GM23338 (cell line): ENCODE data around the gene TMEM175. TPM values are rescaled to one million over a fixed set of nuclear protein-coding genes. Genes with fewer than 3 reads are reported as not detected.

Source experiments
- ATAC-seq: fragments of 200-7000 bp; cut with Tn5 transposase; 3 replicates; pipeline ENCODE4 v1.9.1; 2020
- DNase-seq: peaks from one replicate; pipeline ENCODE4 v3.0.0-alpha.2; 2015; ENCODE audit warnings: low spot score
- H2AFZ ChIP-seq: fragments of 200-600 bp; sonication (generic); 2 replicates; pipeline ENCODE4 v1.8.0; 2016; ENCODE audit warnings: antibody characterized with exemption, mild to moderate bottlenecking, moderate library complexity
- H3F3A ChIP-seq: fragments of 200-600 bp; sonication (generic); replicated peaks from 2 replicates; pipeline ENCODE4 v1.8.0; 2017; ENCODE audit warnings: antibody characterized with exemption, mixed run types, low read depth
- H3K27ac ChIP-seq: fragments of 200-600 bp; sonication (generic); 2 replicates; pipeline ENCODE4 v1.6.1; 2016; ENCODE audit warnings: low read depth
- H3K27me3 ChIP-seq: fragments of 200-600 bp; sonication (generic); 2 replicates; pipeline ENCODE4 v1.8.0; 2016; ENCODE audit warnings: mild to moderate bottlenecking, mixed run types, moderate library complexity; ENCODE audit not compliant: insufficient read depth
- H3K36me3 ChIP-seq: fragments of 200-600 bp; sonication (generic); 2 replicates; pipeline ENCODE4 v1.8.0; 2016; ENCODE audit warnings: mild to moderate bottlenecking; ENCODE audit not compliant: insufficient read depth
- H3K4me1 ChIP-seq: fragments of 200-600 bp; sonication (generic); 2 replicates; pipeline ENCODE4 v1.8.0; 2016; ENCODE audit warnings: mild to moderate bottlenecking, moderate library complexity; ENCODE audit not compliant: insufficient read depth
- H3K4me2 ChIP-seq: fragments of 200-600 bp; sonication (generic); 2 replicates; pipeline ENCODE4 v1.7.1; 2017; ENCODE audit warnings: mixed run types
- H3K4me3 ChIP-seq: fragments of 200-600 bp; sonication (generic); 2 replicates; pipeline ENCODE4 v1.6.1; 2016; ENCODE audit warnings: mixed run types
- H3K79me2 ChIP-seq: fragments of 200-600 bp; sonication (generic); replicated peaks from 2 replicates; pipeline ENCODE4 v1.8.0; 2017; ENCODE audit warnings: mild to moderate bottlenecking; ENCODE audit not compliant: insufficient read depth
- H3K9me2 ChIP-seq: fragments of 200-600 bp; sonication (generic); 2 replicates; pipeline ENCODE4 v1.8.0; 2017; ENCODE audit not compliant: insufficient read depth
- H4K20me1 ChIP-seq: fragments of 200-600 bp; sonication (generic); replicated peaks from 2 replicates; pipeline ENCODE4 v1.8.0; 2017; ENCODE audit warnings: mild to moderate bottlenecking; ENCODE audit not compliant: insufficient read depth
- H3K27ac Mint-ChIP-seq: 2 replicates; pipeline ENCODE4 v1.8.0; 2020; ENCODE audit warnings: inconsistent platforms, mild to moderate bottlenecking, moderate library complexity, mixed read lengths
- H3K27me3 Mint-ChIP-seq: 3 replicates; pipeline ENCODE4 v1.8.0; 2022; ENCODE audit warnings: low read depth, mild to moderate bottlenecking, moderate library complexity, mixed read lengths, inconsistent platforms; ENCODE audit not compliant: insufficient read depth, poor library complexity
- H3K36me3 Mint-ChIP-seq: 3 replicates; pipeline ENCODE4 v1.8.0; 2021; ENCODE audit warnings: low read depth, mild to moderate bottlenecking, inconsistent platforms, moderate library complexity, mixed read lengths
- H3K4me1 Mint-ChIP-seq: 3 replicates; pipeline ENCODE4 v1.8.0; 2020; ENCODE audit warnings: mild to moderate bottlenecking, inconsistent platforms, mixed read lengths
- H3K4me3 Mint-ChIP-seq: 3 replicates; pipeline ENCODE4 v1.8.0; 2021; ENCODE audit warnings: moderate library complexity, mild to moderate bottlenecking, inconsistent platforms, mixed read lengths
- H3K9me3 Mint-ChIP-seq: 3 replicates; pipeline ENCODE4 v1.8.0; 2020; ENCODE audit warnings: moderate library complexity, mild to moderate bottlenecking, inconsistent platforms, mixed read lengths
- CREB1 ChIP-seq: fragments of 250-450 bp; sonication (Bioruptor Pico); IDR thresholded peaks from 2 replicates; pipeline ENCODE4 v1.5.0; 2020; ENCODE audit warnings: low read depth, mild to moderate bottlenecking, moderate library complexity
- CTCF ChIP-seq, 2 experiments: fragments of 200-600 bp in 1 of 2; sonication (generic) in 1 of 2; conservative IDR thresholded peaks; 2 replicates each; pipeline versions ENCODE4 v1.5.1 to v1.6.1; 2016 to 2017; ENCODE audit warnings: antibody characterized with exemption in 2 of 2, low read depth in 2 of 2, mild to moderate bottlenecking in 2 of 2, moderate library complexity in 1 of 2
- ETS1 ChIP-seq: IDR thresholded peaks from 2 replicates; pipeline ENCODE4 v1.6.1; 2016; ENCODE audit warnings: antibody characterized with exemption
- EZH2 ChIP-seq: fragments of 200-600 bp; sonication (generic); IDR thresholded peaks from one replicate; pipeline ENCODE4 v1.8.0; 2017; ENCODE audit warnings: antibody characterized with exemption, mild to moderate bottlenecking, low read depth; ENCODE audit not compliant: unreplicated experiment
- EZH2phosphoT487 ChIP-seq: fragments of 200-600 bp; sonication (generic); IDR thresholded peaks from one replicate; pipeline ENCODE4 v1.8.1; 2018; ENCODE audit warnings: antibody characterized with exemption; ENCODE audit not compliant: unreplicated experiment
- JUNB ChIP-seq: IDR thresholded peaks from one replicate; pipeline ENCODE4 v1.6.1; 2016; ENCODE audit warnings: antibody characterized with exemption; ENCODE audit not compliant: unreplicated experiment
- NANOG ChIP-seq: IDR thresholded peaks from 2 replicates; pipeline ENCODE4 v1.6.1; 2016; ENCODE audit warnings: antibody characterized with exemption, borderline replicate concordance
- POLR2AphosphoS5 ChIP-seq: IDR thresholded peaks from 2 replicates; pipeline ENCODE4 v1.6.1; 2016; ENCODE audit warnings: antibody characterized with exemption, low read depth
- STAT1 ChIP-seq: IDR thresholded peaks from one replicate; pipeline ENCODE4 v1.6.1; 2016; ENCODE audit warnings: antibody characterized with exemption; ENCODE audit not compliant: unreplicated experiment
- ZNF114 ChIP-seq: fragments of 250-450 bp; sonication (Bioruptor Pico); IDR thresholded peaks from 2 replicates; pipeline ENCODE4 v1.5.0; 2020; ENCODE audit warnings: mild to moderate bottlenecking, moderate library complexity
- ZNF331 ChIP-seq: fragments of 250-450 bp; sonication (Bioruptor Pico); IDR thresholded peaks from 2 replicates; pipeline ENCODE4 v1.5.0; 2020; ENCODE audit warnings: low read depth, mild to moderate bottlenecking, moderate library complexity
- polyA plus RNA-seq: library from polyadenylated mRNA; unstranded; fragments of >200 nt; fragmentation: Nextera tagmentation; extraction: Ambion mirVana; gene quantifications from 2 replicates; pipeline ENCODE4 v1.2.1, GENCODE V29; 2016
- total RNA-seq: library from RNA; depleted of rRNA; stranded (reverse); fragments of >200 nt; shearing (Covaris generic); gene quantifications from 2 replicates; pipeline ENCODE4 v1.2.3, GENCODE V29; 2014
- TF ChIP-seq, protein P1 (sequence below): IDR thresholded peaks from one replicate; pipeline ENCODE4 v1.6.1; 2018; ENCODE audit warnings: antibody characterized with exemption; ENCODE audit not compliant: unreplicated experiment

TMEM175 gene
- total and polyA plus RNA-seq, 2 experiments from 2014 or later = 8.0 to 11.4 TPM

DNA sequence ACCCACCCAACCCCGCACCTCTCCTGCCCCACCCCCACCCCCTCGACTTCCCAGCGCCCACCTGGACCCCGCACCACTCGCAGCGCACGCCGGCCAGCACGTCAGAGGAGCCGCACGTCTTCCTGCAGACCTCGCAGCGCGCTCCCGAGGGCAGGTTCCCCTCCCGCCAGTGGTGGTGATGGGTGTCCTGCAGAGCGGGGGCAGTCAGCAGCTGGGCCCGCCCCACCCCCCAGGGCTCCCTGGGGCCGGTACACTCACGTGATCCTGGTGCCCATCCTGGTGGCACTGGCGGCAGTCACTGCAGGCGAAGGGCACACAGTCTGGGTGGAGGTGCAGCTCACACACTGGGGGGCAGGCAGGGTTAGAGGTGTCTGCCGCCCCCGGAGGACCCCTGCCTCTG lies 36.0 kb downstream of the TMEM175 start:
- Histone ChIP-seq H3K27me3 (peaks cover 15% of the 10 kb centered on the region; the same call in 1 of the 2 replicates), H2AFZ (no peak overlapping the region), H3F3A (no peaks in the 10 kb centered on the region; the same call in 1 of the 2 replicates), H3K9me2 (no peaks in the 10 kb centered on the region), H3K4me3 (peak overlapping the region; percentile 40; the same call in 1 of the 2 replicates), H3K36me3 (no peaks in the 10 kb centered on the region), H3K4me1 (no peaks in the 10 kb centered on the region), H3K27ac (no peak overlapping the region), H3K4me2 (peak overlapping the region; percentile 75), H3K79me2 (no peaks in the 10 kb centered on the region), H4K20me1 (no peaks in the 10 kb centered on the region)
- no peaks in the 10 kb centered on the region for H3K36me3 Mint-ChIP-seq
- H3K4me1 Mint-ChIP-seq = no peaks in the 10 kb centered on the region
- H3K9me3 Mint-ChIP-seq = no peaks in the 10 kb centered on the region
- TF ChIP-seq, protein P1, sequence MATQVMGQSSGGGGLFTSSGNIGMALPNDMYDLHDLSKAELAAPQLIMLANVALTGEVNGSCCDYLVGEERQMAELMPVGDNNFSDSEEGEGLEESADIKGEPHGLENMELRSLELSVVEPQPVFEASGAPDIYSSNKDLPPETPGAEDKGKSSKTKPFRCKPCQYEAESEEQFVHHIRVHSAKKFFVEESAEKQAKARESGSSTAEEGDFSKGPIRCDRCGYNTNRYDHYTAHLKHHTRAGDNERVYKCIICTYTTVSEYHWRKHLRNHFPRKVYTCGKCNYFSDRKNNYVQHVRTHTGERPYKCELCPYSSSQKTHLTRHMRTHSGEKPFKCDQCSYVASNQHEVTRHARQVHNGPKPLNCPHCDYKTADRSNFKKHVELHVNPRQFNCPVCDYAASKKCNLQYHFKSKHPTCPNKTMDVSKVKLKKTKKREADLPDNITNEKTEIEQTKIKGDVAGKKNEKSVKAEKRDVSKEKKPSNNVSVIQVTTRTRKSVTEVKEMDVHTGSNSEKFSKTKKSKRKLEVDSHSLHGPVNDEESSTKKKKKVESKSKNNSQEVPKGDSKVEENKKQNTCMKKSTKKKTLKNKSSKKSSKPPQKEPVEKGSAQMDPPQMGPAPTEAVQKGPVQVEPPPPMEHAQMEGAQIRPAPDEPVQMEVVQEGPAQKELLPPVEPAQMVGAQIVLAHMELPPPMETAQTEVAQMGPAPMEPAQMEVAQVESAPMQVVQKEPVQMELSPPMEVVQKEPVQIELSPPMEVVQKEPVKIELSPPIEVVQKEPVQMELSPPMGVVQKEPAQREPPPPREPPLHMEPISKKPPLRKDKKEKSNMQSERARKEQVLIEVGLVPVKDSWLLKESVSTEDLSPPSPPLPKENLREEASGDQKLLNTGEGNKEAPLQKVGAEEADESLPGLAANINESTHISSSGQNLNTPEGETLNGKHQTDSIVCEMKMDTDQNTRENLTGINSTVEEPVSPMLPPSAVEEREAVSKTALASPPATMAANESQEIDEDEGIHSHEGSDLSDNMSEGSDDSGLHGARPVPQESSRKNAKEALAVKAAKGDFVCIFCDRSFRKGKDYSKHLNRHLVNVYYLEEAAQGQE = no peak
- TF ChIP-seq JUNB (no peak), CTCF (conservative IDR thresholded peaks at IDR 0.05; ENCODE audit: low read depth in 2 of 2) (no peak), ETS1 (no peak), NANOG (no peak), EZH2phosphoT487 (no peak), STAT1 (no peak), EZH2 (no peak), ZNF331 (CRISPR knock-in tag) (no peak), POLR2AphosphoS5 (no peak), ZNF114 (CRISPR knock-in tag) (no peak), CREB1 (no peak)
- peak; percentile 9 for ATAC-seq
- 0 out of 3 replicates have a peak overlapping the region, but pooled peaks have one; percentile 14 for H3K4me3 Mint-ChIP-seq
- no peak overlapping the region for H3K27ac Mint-ChIP-seq
- peak; percentile 45 for DNase-seq
- peaks cover 20% of the 10 kb centered on the region for H3K27me3 Mint-ChIP-seq
